Measurements from ENCODE around the gene LAMP2. TPM values are rescaled to one million over a fixed set of nuclear protein-coding genes. Genes with fewer than 3 reads are reported as not detected.

Gene LAMP2
- total and polyA plus RNA-seq, 2 experiments from 2014 or later: 24.4 to 40.9 TPM

- TF ChIP-seq, protein P1, sequence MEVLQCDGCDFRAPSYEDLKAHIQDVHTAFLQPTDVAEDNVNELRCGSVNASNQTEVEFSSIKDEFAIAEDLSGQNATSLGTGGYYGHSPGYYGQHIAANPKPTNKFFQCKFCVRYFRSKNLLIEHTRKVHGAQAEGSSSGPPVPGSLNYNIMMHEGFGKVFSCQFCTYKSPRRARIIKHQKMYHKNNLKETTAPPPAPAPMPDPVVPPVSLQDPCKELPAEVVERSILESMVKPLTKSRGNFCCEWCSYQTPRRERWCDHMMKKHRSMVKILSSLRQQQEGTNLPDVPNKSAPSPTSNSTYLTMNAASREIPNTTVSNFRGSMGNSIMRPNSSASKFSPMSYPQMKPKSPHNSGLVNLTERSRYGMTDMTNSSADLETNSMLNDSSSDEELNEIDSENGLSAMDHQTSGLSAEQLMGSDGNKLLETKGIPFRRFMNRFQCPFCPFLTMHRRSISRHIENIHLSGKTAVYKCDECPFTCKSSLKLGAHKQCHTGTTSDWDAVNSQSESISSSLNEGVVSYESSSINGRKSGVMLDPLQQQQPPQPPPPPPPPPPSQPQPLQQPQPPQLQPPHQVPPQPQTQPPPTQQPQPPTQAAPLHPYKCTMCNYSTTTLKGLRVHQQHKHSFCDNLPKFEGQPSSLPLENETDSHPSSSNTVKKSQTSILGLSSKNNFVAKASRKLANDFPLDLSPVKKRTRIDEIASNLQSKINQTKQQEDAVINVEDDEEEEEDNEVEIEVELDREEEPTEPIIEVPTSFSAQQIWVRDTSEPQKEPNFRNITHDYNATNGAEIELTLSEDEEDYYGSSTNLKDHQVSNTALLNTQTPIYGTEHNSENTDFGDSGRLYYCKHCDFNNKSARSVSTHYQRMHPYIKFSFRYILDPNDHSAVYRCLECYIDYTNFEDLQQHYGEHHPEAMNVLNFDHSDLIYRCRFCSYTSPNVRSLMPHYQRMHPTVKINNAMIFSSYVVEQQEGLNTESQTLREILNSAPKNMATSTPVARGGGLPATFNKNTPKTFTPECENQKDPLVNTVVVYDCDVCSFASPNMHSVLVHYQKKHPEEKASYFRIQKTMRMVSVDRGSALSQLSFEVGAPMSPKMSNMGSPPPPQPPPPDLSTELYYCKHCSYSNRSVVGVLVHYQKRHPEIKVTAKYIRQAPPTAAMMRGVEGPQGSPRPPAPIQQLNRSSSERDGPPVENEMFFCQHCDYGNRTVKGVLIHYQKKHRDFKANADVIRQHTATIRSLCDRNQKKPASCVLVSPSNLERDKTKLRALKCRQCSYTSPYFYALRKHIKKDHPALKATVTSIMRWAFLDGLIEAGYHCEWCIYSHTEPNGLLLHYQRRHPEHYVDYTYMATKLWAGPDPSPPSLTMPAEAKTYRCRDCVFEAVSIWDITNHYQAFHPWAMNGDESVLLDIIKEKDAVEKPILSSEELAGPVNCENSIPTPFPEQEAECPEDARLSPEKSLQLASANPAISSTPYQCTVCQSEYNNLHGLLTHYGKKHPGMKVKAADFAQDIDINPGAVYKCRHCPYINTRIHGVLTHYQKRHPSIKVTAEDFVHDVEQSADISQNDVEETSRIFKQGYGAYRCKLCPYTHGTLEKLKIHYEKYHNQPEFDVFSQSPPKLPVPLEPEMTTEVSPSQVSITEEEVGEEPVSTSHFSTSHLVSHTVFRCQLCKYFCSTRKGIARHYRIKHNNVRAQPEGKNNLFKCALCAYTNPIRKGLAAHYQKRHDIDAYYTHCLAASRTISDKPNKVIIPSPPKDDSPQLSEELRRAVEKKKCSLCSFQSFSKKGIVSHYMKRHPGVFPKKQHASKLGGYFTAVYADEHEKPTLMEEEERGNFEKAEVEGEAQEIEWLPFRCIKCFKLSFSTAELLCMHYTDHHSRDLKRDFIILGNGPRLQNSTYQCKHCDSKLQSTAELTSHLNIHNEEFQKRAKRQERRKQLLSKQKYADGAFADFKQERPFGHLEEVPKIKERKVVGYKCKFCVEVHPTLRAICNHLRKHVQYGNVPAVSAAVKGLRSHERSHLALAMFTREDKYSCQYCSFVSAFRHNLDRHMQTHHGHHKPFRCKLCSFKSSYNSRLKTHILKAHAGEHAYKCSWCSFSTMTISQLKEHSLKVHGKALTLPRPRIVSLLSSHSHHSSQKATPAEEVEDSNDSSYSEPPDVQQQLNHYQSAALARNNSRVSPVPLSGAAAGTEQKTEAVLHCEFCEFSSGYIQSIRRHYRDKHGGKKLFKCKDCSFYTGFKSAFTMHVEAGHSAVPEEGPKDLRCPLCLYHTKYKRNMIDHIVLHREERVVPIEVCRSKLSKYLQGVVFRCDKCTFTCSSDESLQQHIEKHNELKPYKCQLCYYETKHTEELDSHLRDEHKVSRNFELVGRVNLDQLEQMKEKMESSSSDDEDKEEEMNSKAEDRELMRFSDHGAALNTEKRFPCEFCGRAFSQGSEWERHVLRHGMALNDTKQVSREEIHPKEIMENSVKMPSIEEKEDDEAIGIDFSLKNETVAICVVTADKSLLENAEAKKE (CRISPR knock-in tag; IDR thresholded peaks at IDR 0.05): no peak
Observed at GRCh38 chrX:120464411-120464810, 4.7 kb downstream of the LAMP2 start (continued).

- Histone ChIP-seq H2AFZ (no peak overlapping the region), H3K4me2 (no peak overlapping the region), H3K4me1 (ENCODE audit: insufficient read depth) (no peaks in the 10 kb centered on the region), H3K27ac (ENCODE audit: low read depth) (no peak overlapping the region), H3F3A (replicated peaks; ENCODE audit: low read depth) (no peaks in the 10 kb centered on the region), H3K9me2 (ENCODE audit: insufficient read depth) (no peaks in the 10 kb centered on the region), H3K27me3 (ENCODE audit: insufficient read depth) (no peaks in the 10 kb centered on the region), H3K79me2 (replicated peaks; ENCODE audit: insufficient read depth) (peaks cover 32% of the 10 kb centered on the region), H3K4me3 (no peak overlapping the region), H4K20me1 (replicated peaks; ENCODE audit: insufficient read depth) (no peaks in the 10 kb centered on the region; the same call in 1 of the 2 replicates), H3K36me3 (ENCODE audit: insufficient read depth) (no peaks in the 10 kb centered on the region)
- Mint-ChIP-seq H3K4me3 (no peak overlapping the region), H3K27ac (no peak overlapping the region), H3K9me3 (no peaks in the 10 kb centered on the region), H3K4me1 (no peaks in the 10 kb centered on the region; the same call in 1 of the 3 replicates), H3K27me3 (ENCODE audit: insufficient read depth, low read depth, poor library complexity) (no peaks in the 10 kb centered on the region), H3K36me3 (ENCODE audit: low read depth) (no peaks in the 10 kb centered on the region)
- no peak for DNase-seq (ENCODE audit: low spot score)
- TF ChIP-seq CREB1 (CRISPR knock-in tag; IDR thresholded peaks at IDR 0.05; ENCODE audit: low read depth) (no peak), POLR2AphosphoS5 (IDR thresholded peaks at IDR 0.05; ENCODE audit: low read depth) (no peak)
- TF ChIP-seq, protein P1 (CRISPR knock-in tag; IDR thresholded peaks at IDR 0.05): no peak
- no peak for ATAC-seq
Observed at GRCh38 chrX:120463241-120463640, 5.9 kb downstream of the LAMP2 start.
